ENCODE measurements around the gene GFOD1.

GFOD1 gene

DNA sequence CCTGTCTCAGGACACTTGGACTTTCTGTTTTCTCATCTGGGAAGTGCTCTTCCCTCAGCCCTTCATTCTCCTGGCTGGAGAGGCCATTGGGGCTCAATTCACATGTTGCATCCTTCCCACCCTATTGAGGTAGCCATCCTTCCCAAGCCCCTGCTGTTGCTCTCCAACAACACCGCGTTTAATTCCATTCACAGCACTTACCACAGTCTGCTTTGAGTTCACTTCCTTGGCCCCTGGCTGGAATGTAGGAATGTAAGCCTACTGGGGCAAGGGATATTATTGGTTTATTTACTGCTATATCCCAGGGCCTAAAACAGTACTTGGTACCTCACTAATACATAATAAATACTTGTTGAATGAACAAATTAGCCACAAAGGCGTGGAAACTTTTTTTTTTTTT, 6.7 kb upstream of the GFOD1 start:
- no peaks in the 10 kb centered on the region for H3K27me3 ChIP-seq (ENCODE audit: control insufficient read depth, insufficient read depth, low read length)
- TF ChIP-seq, protein P1, sequence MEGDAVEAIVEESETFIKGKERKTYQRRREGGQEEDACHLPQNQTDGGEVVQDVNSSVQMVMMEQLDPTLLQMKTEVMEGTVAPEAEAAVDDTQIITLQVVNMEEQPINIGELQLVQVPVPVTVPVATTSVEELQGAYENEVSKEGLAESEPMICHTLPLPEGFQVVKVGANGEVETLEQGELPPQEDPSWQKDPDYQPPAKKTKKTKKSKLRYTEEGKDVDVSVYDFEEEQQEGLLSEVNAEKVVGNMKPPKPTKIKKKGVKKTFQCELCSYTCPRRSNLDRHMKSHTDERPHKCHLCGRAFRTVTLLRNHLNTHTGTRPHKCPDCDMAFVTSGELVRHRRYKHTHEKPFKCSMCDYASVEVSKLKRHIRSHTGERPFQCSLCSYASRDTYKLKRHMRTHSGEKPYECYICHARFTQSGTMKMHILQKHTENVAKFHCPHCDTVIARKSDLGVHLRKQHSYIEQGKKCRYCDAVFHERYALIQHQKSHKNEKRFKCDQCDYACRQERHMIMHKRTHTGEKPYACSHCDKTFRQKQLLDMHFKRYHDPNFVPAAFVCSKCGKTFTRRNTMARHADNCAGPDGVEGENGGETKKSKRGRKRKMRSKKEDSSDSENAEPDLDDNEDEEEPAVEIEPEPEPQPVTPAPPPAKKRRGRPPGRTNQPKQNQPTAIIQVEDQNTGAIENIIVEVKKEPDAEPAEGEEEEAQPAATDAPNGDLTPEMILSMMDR (IDR thresholded peaks at IDR 0.05), result no peak
- no peaks in the 10 kb centered on the region for H3K79me2 ChIP-seq
- no peaks in the 10 kb centered on the region for H3K9me3 ChIP-seq (ENCODE audit: control insufficient read depth, low read length)
- H2AFZ ChIP-seq, result no peak overlapping the region
- no peaks in the 10 kb centered on the region for H3K36me3 ChIP-seq (ENCODE audit: control insufficient read depth, insufficient read depth, low read length)
- H3K4me3 ChIP-seq (ENCODE audit: low read depth, low read length), result no peak overlapping the region
- H3K4me1 ChIP-seq, result no peaks in the 10 kb centered on the region
- no peak overlapping the region for H3K9ac ChIP-seq
- no peak overlapping the region for H3K4me2 ChIP-seq (ENCODE audit: low read length)
- H3K27ac ChIP-seq, result no peak overlapping the region

DNA sequence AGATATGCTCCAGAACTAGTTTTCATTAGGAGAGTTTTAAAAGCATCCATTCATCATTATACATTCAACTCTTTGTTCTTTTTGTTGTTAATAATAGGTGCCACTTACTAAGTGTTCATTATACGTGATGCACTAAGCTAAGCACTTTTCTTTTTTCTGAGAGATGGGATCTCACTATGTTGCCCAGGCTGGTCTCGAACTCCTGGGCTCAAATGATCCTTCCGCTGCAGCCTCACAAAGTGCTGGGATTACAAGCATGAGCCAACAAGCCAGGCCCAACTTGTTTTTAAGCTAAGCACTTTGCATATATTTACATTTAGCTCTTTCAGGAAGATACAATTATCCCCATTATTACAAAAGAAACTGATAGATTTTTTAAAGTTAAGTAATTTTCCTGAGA, 5.7 kb upstream of the GFOD1 start:
- Histone ChIP-seq H3K9ac (no peak overlapping the region), H3K36me3 (ENCODE audit: control insufficient read depth, insufficient read depth, low read length) (no peaks in the 10 kb centered on the region), H3K27me3 (ENCODE audit: control insufficient read depth, insufficient read depth, low read length) (no peaks in the 10 kb centered on the region), H3K27ac (no peak overlapping the region), H3K4me1 (no peaks in the 10 kb centered on the region), H3K4me3 (ENCODE audit: low read depth, low read length) (no peak overlapping the region), H3K9me3 (ENCODE audit: control insufficient read depth, low read length) (no peaks in the 10 kb centered on the region), H2AFZ (no peak overlapping the region), H3K4me2 (ENCODE audit: low read length) (no peak overlapping the region), H3K79me2 (no peaks in the 10 kb centered on the region)
- TF ChIP-seq, protein P1 (IDR thresholded peaks at IDR 0.05), result no peak

GRCh38 chr6:13492357-13492756, 5.0 kb upstream of the GFOD1 start:
- Histone ChIP-seq H3K4me3 (ENCODE audit: low read depth, low read length) (no peak overlapping the region), H3K4me1 (no peaks in the 10 kb centered on the region), H3K9ac (no peak overlapping the region), H3K27me3 (ENCODE audit: control insufficient read depth, insufficient read depth, low read length) (no peaks in the 10 kb centered on the region), H3K9me3 (ENCODE audit: control insufficient read depth, low read length) (no peaks in the 10 kb centered on the region), H3K36me3 (ENCODE audit: control insufficient read depth, insufficient read depth, low read length) (no peaks in the 10 kb centered on the region), H2AFZ (no peak overlapping the region), H3K4me2 (ENCODE audit: low read length) (no peak overlapping the region), H3K79me2 (no peaks in the 10 kb centered on the region), H3K27ac (no peak overlapping the region)
- TF ChIP-seq, protein P1 (IDR thresholded peaks at IDR 0.05), result no peak

DNA sequence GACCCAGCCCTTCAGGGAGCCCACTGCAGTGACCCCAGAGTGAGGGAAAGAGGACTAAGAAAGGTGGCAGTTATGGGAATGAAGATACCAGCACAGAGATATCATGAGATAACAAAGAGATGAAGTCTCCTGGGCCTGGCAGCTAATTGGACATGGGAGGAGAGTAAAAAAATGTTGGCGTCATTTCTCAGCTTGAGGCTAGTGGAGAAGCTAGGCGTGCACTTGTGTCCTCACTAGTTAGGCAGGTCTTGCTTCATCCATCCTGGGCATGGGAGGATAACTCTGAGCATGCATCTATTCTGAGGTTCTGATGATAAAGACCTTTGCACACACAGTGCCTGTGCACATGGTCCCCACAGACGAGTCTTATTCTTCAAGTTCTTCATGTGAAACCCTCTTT, 4.1 kb upstream of the GFOD1 start:
- Histone ChIP-seq H3K4me1 (no peaks in the 10 kb centered on the region), H3K9ac (no peak overlapping the region)
- TF ChIP-seq, protein P1 (IDR thresholded peaks at IDR 0.05), result no peak

DNA sequence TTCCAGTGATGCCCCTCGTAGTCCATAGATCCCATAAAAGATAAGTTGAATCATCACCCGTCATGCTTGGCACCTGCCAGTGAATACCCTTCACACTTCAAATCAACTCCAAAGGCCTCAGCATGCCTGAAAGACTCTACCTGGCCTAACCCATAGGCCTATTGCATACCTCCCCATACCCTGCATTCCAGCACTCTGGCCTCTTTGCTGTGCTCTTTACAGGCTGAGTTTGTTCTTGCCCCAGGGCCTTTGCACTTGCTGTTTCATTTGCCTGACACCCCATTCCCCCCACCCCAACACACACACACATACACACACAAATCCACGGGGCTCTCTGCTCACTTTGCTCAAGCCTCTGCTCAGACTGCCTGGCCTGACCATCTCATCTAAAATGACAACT, 3.0 kb upstream of the GFOD1 start:
- peaks cover 2% of the 10 kb centered on the region for H3K4me1 ChIP-seq
- TF ChIP-seq, protein P1 (IDR thresholded peaks at IDR 0.05), result no peak
- H3K36me3 ChIP-seq (ENCODE audit: control insufficient read depth, insufficient read depth, low read length), result no peaks in the 10 kb centered on the region
- no peak overlapping the region for H3K4me2 ChIP-seq (ENCODE audit: low read length)
- no peaks in the 10 kb centered on the region for H3K9me3 ChIP-seq (ENCODE audit: control insufficient read depth, low read length)
- H3K9ac ChIP-seq, result no peak overlapping the region
- no peak overlapping the region for H3K4me3 ChIP-seq (ENCODE audit: low read depth, low read length)
- H3K27ac ChIP-seq, result no peak overlapping the region
- peaks cover 2% of the 10 kb centered on the region for H3K79me2 ChIP-seq
- no peak overlapping the region for H2AFZ ChIP-seq
- no peaks in the 10 kb centered on the region for H3K27me3 ChIP-seq (ENCODE audit: control insufficient read depth, insufficient read depth, low read length)

More for the DNA sequence above, 4.1 kb upstream of the GFOD1 start:
- H3K36me3 ChIP-seq (ENCODE audit: control insufficient read depth, insufficient read depth, low read length), result no peaks in the 10 kb centered on the region
- no peak overlapping the region for H3K27ac ChIP-seq
- no peaks in the 10 kb centered on the region for H3K79me2 ChIP-seq
- H3K4me3 ChIP-seq (ENCODE audit: low read depth, low read length), result no peak overlapping the region
- no peaks in the 10 kb centered on the region for H3K27me3 ChIP-seq (ENCODE audit: control insufficient read depth, insufficient read depth, low read length)
- H3K9me3 ChIP-seq (ENCODE audit: control insufficient read depth, low read length), result no peaks in the 10 kb centered on the region
- no peak overlapping the region for H2AFZ ChIP-seq
- H3K4me2 ChIP-seq (ENCODE audit: low read length), result no peak overlapping the region
